Measurements from ENCODE around the gene RSRC1.

RSRC1 gene

GRCh38 chr3:158258619-158259018 lies 148.7 kb downstream of the RSRC1 start:
- Histone ChIP-seq H3K36me3 (ENCODE audit: insufficient read depth, low read length) (peaks cover 10% of the 10 kb centered on the region; the same call in 1 of the 2 replicates), H3K79me2 (ENCODE audit: insufficient read depth, low read length) (peaks cover 8% of the 10 kb centered on the region), H3K27me3 (ENCODE audit: insufficient read depth, low read length, poor library complexity) (no peaks in the 10 kb centered on the region), H3K9ac (ENCODE audit: low read depth, low read length) (no peak overlapping the region), H2AFZ (ENCODE audit: low read depth, low read length) (no peak overlapping the region), H3K9me3 (ENCODE audit: insufficient read depth, low read length, severe bottlenecking) (peaks cover 2% of the 10 kb centered on the region), H4K20me1 (ENCODE audit: insufficient read depth, low read length) (no peaks in the 10 kb centered on the region), H3K4me3 (ENCODE audit: low read depth in 1 of 2, low read length in 2 of 2) (no peak overlapping the region), H3K27ac (ENCODE audit: low read length) (no peak overlapping the region), H3K4me1 (ENCODE audit: insufficient read depth, low read length) (no peaks in the 10 kb centered on the region), H3K4me2 (ENCODE audit: insufficient read depth, low read length) (no peak overlapping the region)
- ATAC-seq (ENCODE audit: insufficient read depth, low read depth): no peak
- TF ChIP-seq CTCF (IDR thresholded peaks at IDR 0.05; ENCODE audit: borderline replicate concordance, extremely low read depth, low read length, poor library complexity, severe bottlenecking) (no peak), EZH2 (IDR thresholded peaks at IDR 0.05; ENCODE audit: borderline replicate concordance, low read depth, low read length, severe bottlenecking) (no peak)
- DNase-seq: no peak

- H3K79me2 ChIP-seq (ENCODE audit: insufficient read depth, low read length): peaks cover 16% of the 10 kb centered on the region
- H4K20me1 ChIP-seq (ENCODE audit: insufficient read depth, low read length): no peaks in the 10 kb centered on the region
- ATAC-seq (ENCODE audit: insufficient read depth, low read depth) (no peak), DNase-seq (no peak)
- H3K9ac ChIP-seq (ENCODE audit: low read depth, low read length): no peak overlapping the region
- H2AFZ ChIP-seq (ENCODE audit: low read depth, low read length): no peak overlapping the region
- H3K36me3 ChIP-seq (ENCODE audit: insufficient read depth, low read length): peaks cover 11% of the 10 kb centered on the region; the same call in 1 of the 2 replicates
- no peak for TF ChIP-seq CTCF (IDR thresholded peaks at IDR 0.05; ENCODE audit: borderline replicate concordance, extremely low read depth, low read length, poor library complexity, severe bottlenecking)
- no peak for TF ChIP-seq EZH2 (IDR thresholded peaks at IDR 0.05; ENCODE audit: borderline replicate concordance, low read depth, low read length, severe bottlenecking)
- H3K4me2 ChIP-seq (ENCODE audit: insufficient read depth, low read length): no peak overlapping the region
- no peaks in the 10 kb centered on the region for H3K27me3 ChIP-seq (ENCODE audit: insufficient read depth, low read length, poor library complexity)
- no peaks in the 10 kb centered on the region for H3K4me1 ChIP-seq (ENCODE audit: insufficient read depth, low read length)
- no peak overlapping the region for H3K4me3 ChIP-seq (ENCODE audit: low read depth in 1 of 2, low read length in 2 of 2)
- no peak overlapping the region for H3K27ac ChIP-seq (ENCODE audit: low read length)
- peaks cover 7% of the 10 kb centered on the region for H3K9me3 ChIP-seq (ENCODE audit: insufficient read depth, low read length, severe bottlenecking)
These were observed 150.5 kb downstream of the RSRC1 start for GRCh38 chr3:158260392-158260791.

- Histone ChIP-seq H4K20me1 (ENCODE audit: insufficient read depth, low read length) (no peaks in the 10 kb centered on the region), H3K4me1 (ENCODE audit: insufficient read depth, low read length) (no peaks in the 10 kb centered on the region), H3K4me2 (ENCODE audit: insufficient read depth, low read length) (no peak overlapping the region), H2AFZ (ENCODE audit: low read depth, low read length) (no peak overlapping the region), H3K36me3 (ENCODE audit: insufficient read depth, low read length) (peaks cover 11% of the 10 kb centered on the region; the same call in 1 of the 2 replicates), H3K4me3 (ENCODE audit: low read depth in 1 of 2, low read length in 2 of 2) (no peak overlapping the region), H3K9me3 (ENCODE audit: insufficient read depth, low read length, severe bottlenecking) (peaks cover 16% of the 10 kb centered on the region), H3K27ac (ENCODE audit: low read length) (no peak overlapping the region), H3K9ac (ENCODE audit: low read depth, low read length) (no peak overlapping the region), H3K27me3 (ENCODE audit: insufficient read depth, low read length, poor library complexity) (no peaks in the 10 kb centered on the region), H3K79me2 (ENCODE audit: insufficient read depth, low read length) (peaks cover 12% of the 10 kb centered on the region)
- ATAC-seq (ENCODE audit: insufficient read depth, low read depth) (no peak), DNase-seq (no peak)
- TF ChIP-seq CTCF (IDR thresholded peaks at IDR 0.05; ENCODE audit: borderline replicate concordance, extremely low read depth, low read length, poor library complexity, severe bottlenecking): peak; percentile 16
- no peak for TF ChIP-seq EZH2 (IDR thresholded peaks at IDR 0.05; ENCODE audit: borderline replicate concordance, low read depth, low read length, severe bottlenecking)
These were observed 151.6 kb downstream of the RSRC1 start for GRCh38 chr3:158261371-158261991.
